ENCODE measurements around the gene DDX10. TPM values are rescaled to one million over a fixed set of nuclear protein-coding genes. Genes with fewer than 3 reads are reported as not detected.

DDX10 gene
- total RNA-seq, 1 donor: 20.3 TPM

DNA sequence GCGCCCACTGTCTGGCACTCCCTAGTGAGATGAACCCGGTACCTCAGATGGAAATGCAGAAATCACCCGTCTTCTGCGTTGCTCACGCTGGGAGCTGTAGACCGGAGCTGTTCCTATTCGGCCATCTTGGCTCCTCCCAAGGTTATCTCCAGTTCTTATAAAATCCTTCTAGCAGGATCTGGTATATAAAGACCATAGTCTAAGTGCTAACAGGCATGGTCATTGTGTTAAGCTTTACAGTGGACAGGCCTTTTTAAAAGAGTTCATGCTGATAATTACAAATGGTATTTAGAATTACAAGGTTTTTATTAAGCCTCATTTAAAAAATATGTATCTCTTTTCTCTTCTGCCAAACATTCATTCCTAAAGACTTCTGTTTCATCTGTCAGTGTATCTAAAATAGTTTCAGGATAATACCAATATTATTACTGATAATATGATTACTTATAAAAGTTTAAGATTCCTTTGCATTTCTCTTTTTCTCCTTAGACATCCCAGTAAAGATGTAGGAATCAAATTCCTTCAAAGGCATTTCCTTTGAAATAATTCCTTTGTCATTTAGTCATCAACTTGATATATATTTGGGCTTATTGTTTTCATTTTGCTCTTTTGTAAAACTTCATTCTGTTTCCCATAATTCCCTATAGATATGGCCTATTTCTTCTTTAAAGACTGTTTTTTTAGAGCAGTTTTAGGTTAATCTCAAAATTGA lies 20.7 kb downstream of the DDX10 start:
- DNase-seq (ENCODE audit: low read depth): no peak
- TF ChIP-seq, protein P1, sequence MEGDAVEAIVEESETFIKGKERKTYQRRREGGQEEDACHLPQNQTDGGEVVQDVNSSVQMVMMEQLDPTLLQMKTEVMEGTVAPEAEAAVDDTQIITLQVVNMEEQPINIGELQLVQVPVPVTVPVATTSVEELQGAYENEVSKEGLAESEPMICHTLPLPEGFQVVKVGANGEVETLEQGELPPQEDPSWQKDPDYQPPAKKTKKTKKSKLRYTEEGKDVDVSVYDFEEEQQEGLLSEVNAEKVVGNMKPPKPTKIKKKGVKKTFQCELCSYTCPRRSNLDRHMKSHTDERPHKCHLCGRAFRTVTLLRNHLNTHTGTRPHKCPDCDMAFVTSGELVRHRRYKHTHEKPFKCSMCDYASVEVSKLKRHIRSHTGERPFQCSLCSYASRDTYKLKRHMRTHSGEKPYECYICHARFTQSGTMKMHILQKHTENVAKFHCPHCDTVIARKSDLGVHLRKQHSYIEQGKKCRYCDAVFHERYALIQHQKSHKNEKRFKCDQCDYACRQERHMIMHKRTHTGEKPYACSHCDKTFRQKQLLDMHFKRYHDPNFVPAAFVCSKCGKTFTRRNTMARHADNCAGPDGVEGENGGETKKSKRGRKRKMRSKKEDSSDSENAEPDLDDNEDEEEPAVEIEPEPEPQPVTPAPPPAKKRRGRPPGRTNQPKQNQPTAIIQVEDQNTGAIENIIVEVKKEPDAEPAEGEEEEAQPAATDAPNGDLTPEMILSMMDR (IDR thresholded peaks at IDR 0.05; ENCODE audit: insufficient read depth, low read depth, low read length): no peak

DNA sequence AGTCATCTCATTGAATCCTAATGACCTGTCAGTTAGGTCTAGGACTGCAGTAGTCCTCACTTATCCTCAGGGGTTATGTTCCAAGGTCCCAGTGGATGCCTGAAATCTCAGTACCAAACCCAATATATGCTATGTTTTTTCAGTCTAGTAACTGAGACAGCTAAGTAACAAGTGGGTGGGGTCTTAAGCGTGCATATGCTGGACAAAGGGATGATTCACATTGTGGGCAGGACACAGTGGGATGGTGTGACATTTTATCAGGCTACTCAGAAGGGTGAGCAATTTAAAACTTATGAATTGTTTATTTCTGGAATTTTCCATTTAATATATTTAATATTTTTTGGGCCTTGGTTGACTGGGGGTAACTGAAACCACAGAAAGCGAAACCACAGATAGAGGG lies 29.0 kb downstream of the DDX10 start:
- no peak for DNase-seq (ENCODE audit: low read depth)
- TF ChIP-seq, protein P1 (IDR thresholded peaks at IDR 0.05; ENCODE audit: insufficient read depth, low read depth, low read length): no peak
- H3K4me3 ChIP-seq (ENCODE audit: low read depth, low read length): no peak overlapping the region

More for the DNA sequence above, 20.7 kb downstream of the DDX10 start:
- H3K4me3 ChIP-seq (ENCODE audit: low read depth, low read length): no peak overlapping the region

DNA sequence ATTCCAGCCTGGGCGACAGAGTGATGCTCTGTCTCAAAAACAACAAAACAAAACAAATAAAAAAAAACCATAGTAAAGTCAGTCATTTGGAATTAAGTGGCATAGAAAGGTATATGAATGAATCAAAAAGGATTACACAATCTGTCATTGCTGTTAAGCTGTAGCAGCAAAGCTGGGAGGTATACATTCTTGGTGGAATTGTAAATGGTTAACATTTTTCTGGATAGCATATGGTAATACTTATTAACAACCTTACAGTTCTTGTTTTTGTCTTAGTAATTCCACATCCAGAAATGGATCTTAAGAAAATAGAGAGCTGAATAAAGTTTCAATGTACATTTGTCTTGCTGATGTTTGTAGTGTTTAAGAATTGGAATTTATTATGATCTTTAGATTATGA lies 30.0 kb downstream of the DDX10 start:
- TF ChIP-seq, protein P1 (IDR thresholded peaks at IDR 0.05; ENCODE audit: insufficient read depth, low read depth, low read length): no peak
- no peak for DNase-seq (ENCODE audit: low read depth)
- no peak overlapping the region for H3K4me3 ChIP-seq (ENCODE audit: low read depth, low read length)

DNA sequence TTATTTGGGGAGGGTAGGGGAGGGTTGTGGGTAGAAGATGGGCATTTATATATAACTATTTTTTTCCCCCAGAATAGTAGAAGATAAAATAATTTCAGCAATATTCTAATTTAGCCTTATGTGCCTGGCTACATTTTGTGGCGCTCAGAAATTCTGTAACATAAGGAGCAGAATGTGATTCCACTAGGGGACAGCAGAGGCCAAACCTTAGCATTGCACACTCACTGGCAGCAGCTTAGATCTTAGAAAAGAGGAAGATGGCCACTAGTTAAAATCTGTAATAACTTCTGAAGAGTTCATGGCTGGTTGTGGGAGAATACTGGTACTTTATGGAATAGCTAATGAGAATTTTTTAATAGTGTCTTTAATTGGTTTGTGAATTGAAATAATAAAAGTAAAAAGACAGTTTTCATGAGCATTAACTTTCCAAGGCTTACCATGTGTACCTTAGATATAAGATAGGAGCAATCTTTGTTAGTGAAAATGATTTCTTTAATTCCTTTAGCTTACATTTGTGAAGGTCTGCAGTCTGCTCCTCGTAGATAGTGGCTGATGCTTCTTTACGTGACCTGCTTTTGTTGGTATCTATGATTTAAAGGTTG lies 33.1 kb downstream of the DDX10 start:
- TF ChIP-seq, protein P1 (IDR thresholded peaks at IDR 0.05; ENCODE audit: insufficient read depth, low read depth, low read length): peak; percentile 99
- peak; percentile 84 for DNase-seq (ENCODE audit: low read depth)
- H3K4me3 ChIP-seq (ENCODE audit: low read depth, low read length): no peak overlapping the region

DNA sequence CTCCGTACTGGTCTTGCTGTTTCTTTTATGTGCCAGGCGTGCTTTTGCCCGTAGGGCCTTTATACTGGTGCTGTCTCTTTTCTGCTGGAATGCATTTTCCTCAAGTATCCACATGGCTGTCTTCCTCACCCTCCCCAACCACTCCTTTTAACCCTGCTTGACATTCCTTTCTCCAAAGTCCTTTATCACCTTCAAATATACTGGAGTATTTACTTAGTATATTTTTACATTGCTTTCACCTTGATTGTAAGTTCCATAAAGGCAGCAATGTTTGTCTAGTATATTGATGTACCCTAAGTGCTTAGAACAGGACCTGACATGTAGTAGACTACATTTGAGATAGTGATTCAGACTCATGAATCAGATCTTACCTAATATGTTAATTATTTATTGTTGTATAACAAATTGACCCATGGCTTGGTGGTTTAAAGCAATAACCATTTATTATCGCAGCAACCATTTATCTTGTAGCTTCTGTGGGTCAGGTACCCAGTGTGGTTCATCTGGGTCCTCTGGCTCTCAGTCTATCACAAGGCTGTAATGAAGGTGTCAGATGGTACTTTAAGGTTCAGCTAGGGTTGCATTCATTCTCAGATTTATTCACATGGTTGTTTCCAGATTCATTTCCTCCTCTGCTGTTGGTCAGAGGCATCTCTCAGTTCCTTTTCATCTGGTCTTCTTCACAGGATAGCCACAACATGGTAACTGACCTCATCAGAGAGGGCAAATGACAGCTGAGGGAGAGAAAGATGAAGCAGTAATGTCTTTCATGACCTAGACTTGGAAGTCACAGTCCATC lies 34.2 kb downstream of the DDX10 start:
- no peak overlapping the region for H3K4me3 ChIP-seq (ENCODE audit: low read depth, low read length)
- TF ChIP-seq, protein P1 (IDR thresholded peaks at IDR 0.05; ENCODE audit: insufficient read depth, low read depth, low read length): no peak
- DNase-seq (ENCODE audit: low read depth): no peak

DNA sequence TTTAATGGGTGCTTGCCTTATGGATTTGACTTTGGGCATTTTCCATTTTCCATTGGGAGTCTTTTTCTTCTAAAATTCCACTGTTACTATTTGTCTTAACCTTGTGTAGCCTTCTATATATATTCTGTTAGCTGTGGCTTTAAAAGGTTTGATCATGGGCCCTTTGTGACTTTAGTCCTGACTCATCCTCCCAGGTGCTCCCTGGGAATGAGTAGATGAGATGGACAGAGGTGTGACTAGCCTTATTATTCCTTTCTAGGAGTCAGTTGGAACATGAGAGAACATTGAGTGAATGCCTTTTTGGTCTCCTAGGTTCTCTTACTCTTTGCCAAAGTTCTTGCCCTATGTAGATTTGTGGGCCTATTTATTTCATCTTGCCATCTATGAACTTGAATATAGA lies 39.0 kb downstream of the DDX10 start:
- no peak for DNase-seq (ENCODE audit: low read depth)
- TF ChIP-seq, protein P1 (IDR thresholded peaks at IDR 0.05; ENCODE audit: insufficient read depth, low read depth, low read length): no peak
- H3K4me3 ChIP-seq (ENCODE audit: low read depth, low read length): no peak overlapping the region
